Heart left ventricle (tissue), 13 donors: Measurements from ENCODE around the gene PRPF39.

Experiments
- POLR2A ChIP-seq, 2 donors: fragments of 450-650 bp; IDR thresholded peaks; one replicate each; pipeline ENCODE4 v1.6.1; 2017; ENCODE audit warnings: antibody characterized with exemption in 2 of 2, mild to moderate bottlenecking in 2 of 2, moderate library complexity in 2 of 2
- TF ChIP-seq, protein P1 (sequence below), 12 donors: fragments of 200-600 bp; sonication (generic) in 4 of 12; IDR thresholded peaks; one replicate each; pipeline versions ENCODE4 v1.5.0 to v1.8.0; 2018 to 2022; ENCODE audit warnings: antibody characterized with exemption in 12 of 12, mild to moderate bottlenecking in 5 of 12
- donor health status: ischemic (EF 13 %, LVEDD 7.1; RV severe dilation, severe dysfunction).
- donor health status: DM: no; HTN: yes; CAD: no.
- donor health status: DM: no; HTN: no; CAD: no.
- donor health status: ischemic (EF 25% LVEDD 6.9; RV normal size, moderate dysfunction).
- donor health status: ischemic (EF 25% LVEDD 5.7; RV mildly dilated, moderate dysfunction).
- donor health status: ischemic (EF 35%, LVEDD 5.7; RV mildly dilated, moderate dysfunction).
- donor health status: nonischemic (EF 11% LVEDD 7.7; RV severe dilation, severe dysfunction).
- donor health status: DM: yes; HTN: yes; CAD: no.
- donor health status: PGD.
- donor health status: ischemic (EF 29% LVEDD 5.4; RV normal size, mild dysfunction).
- donor health status: nonischemic (EF 23%, LVEDD 6.1; RV moderate dilation, normal function).

- TF ChIP-seq, protein P1, sequence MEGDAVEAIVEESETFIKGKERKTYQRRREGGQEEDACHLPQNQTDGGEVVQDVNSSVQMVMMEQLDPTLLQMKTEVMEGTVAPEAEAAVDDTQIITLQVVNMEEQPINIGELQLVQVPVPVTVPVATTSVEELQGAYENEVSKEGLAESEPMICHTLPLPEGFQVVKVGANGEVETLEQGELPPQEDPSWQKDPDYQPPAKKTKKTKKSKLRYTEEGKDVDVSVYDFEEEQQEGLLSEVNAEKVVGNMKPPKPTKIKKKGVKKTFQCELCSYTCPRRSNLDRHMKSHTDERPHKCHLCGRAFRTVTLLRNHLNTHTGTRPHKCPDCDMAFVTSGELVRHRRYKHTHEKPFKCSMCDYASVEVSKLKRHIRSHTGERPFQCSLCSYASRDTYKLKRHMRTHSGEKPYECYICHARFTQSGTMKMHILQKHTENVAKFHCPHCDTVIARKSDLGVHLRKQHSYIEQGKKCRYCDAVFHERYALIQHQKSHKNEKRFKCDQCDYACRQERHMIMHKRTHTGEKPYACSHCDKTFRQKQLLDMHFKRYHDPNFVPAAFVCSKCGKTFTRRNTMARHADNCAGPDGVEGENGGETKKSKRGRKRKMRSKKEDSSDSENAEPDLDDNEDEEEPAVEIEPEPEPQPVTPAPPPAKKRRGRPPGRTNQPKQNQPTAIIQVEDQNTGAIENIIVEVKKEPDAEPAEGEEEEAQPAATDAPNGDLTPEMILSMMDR (IDR thresholded peaks at IDR 0.05) = no peak
- TF ChIP-seq POLR2A (IDR thresholded peaks at IDR 0.05) = no peak
These were observed 44.5 kb upstream of the PRPF39 start for GRCh38 chr14:45039390-45039789.
